Measurements from ENCODE around the gene OR1F1. TPM values are rescaled to one million over a fixed set of nuclear protein-coding genes. Genes with fewer than 3 reads are reported as not detected.
"Not testable (repeated sequence)": the region's sequence is repeated elsewhere in the genome, so short reads cannot be mapped to it uniquely, and the experiment has no call there.

Gene OR1F1
- total RNA-seq, 1 experiment from 2014 or later: not detected

GRCh38 chr16:3165111-3165822, 22.7 kb upstream of the OR1F1 start:
- Mint-ChIP-seq H3K27me3 (ENCODE audit: insufficient read depth, unreplicated experiment) (no peaks in the 10 kb centered on the region), H3K4me3 (ENCODE audit: unreplicated experiment) (peak overlapping the region; percentile 60), H3K36me3 (ENCODE audit: insufficient read depth, unreplicated experiment) (peaks cover 14% of the 10 kb centered on the region), H3K9me3 (ENCODE audit: unreplicated experiment) (no peaks in the 10 kb centered on the region), H3K27ac (ENCODE audit: unreplicated experiment) (no peak overlapping the region), H3K4me1 (ENCODE audit: low read depth, unreplicated experiment) (peaks cover 7% of the 10 kb centered on the region)
- no peak for DNase-seq
- POLR2A ChIA-PET: no interaction called here
- BruUV-seq (replicated peaks): no TSS peak
- no peaks in the 10 kb centered on the region for H3K9me3 ChIP-seq
- H3K27me3 ChIP-seq (replicated peaks; ENCODE audit: control insufficient read depth, insufficient read depth, low read length): no peaks in the 10 kb centered on the region
- TF ChIP-seq CTCF (IDR thresholded peaks at IDR 0.05; ENCODE audit: insufficient read depth in 1 of 2, low read depth in 1 of 2, low read length in 1 of 2, severe bottlenecking in 1 of 2, unreplicated experiment in 1 of 2): no peak
- intact Hi-C loops (cut with micrococcal nuclease; ENCODE audit: unreplicated experiment): loop anchor here (5.0 kb wide), 1 partner anchor 33 kb away; no protein-coding TSS in a partner anchor
- H3K4me3 ChIP-seq (ENCODE audit: low read depth, low read length): no peak overlapping the region
- 0 out of 2 replicates have a peak, but pooled peaks cover 4% of the 10 kb centered on the region for H3K4me1 ChIP-seq
- no peaks in the 10 kb centered on the region for H3K36me3 ChIP-seq (ENCODE audit: control insufficient read depth, insufficient read depth, low read length)
- CTCF ChIA-PET: interaction anchor here (0.6 to 1.2 kb wide), 6 partner anchors 13 to 402 kb away, joined by 3 to 7 read pairs (median 4); no protein-coding TSS in a partner anchor

DNA sequence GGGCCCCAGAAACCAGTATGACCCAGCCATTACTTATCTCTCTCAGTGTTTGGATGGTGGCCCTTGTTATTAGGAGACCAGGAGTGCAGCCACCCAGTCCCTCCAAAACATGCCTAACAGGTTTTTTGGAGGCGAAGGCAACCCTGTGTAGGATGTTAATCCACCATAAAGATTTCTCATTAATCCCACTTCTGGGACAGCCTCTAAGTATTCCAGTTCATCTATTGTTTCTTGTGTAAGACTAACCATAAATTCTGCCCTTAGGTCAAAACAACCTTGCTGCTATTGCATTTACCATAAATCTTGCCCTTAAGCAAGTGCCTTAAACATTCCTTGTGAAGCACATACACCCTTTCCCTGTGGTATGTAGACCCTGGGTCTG, 21.5 kb upstream of the OR1F1 start:
- H3K27me3 ChIP-seq (replicated peaks; ENCODE audit: control insufficient read depth, insufficient read depth, low read length): no peaks in the 10 kb centered on the region
- H3K4me1 ChIP-seq: 0 out of 2 replicates have a peak, but pooled peaks cover 4% of the 10 kb centered on the region
- peaks cover 7% of the 10 kb centered on the region for H3K4me1 Mint-ChIP-seq (ENCODE audit: low read depth, unreplicated experiment)
- H3K27me3 Mint-ChIP-seq (ENCODE audit: insufficient read depth, unreplicated experiment): no peaks in the 10 kb centered on the region
- H3K9me3 ChIP-seq: no peaks in the 10 kb centered on the region
- TF ChIP-seq CTCF (IDR thresholded peaks at IDR 0.05; ENCODE audit: insufficient read depth in 1 of 2, low read depth in 1 of 2, low read length in 1 of 2, severe bottlenecking in 1 of 2, unreplicated experiment in 1 of 2): no peak
- no TSS peak for BruUV-seq (replicated peaks)
- ChIA-PET CTCF (interaction anchor here (1.0 to 1.2 kb wide), 5 partner anchors 14 to 37 kb away, joined by 3 to 7 read pairs (median 4); no protein-coding TSS in a partner anchor), POLR2A (no interaction called here)
- H3K36me3 ChIP-seq (ENCODE audit: control insufficient read depth, insufficient read depth, low read length): no peaks in the 10 kb centered on the region
- no peak overlapping the region for H3K4me3 Mint-ChIP-seq (ENCODE audit: unreplicated experiment)
- no peaks in the 10 kb centered on the region for H3K9me3 Mint-ChIP-seq (ENCODE audit: unreplicated experiment)
- DNase-seq: no peak
- H3K4me3 ChIP-seq (ENCODE audit: low read depth, low read length): no peak overlapping the region
- H3K27ac Mint-ChIP-seq (ENCODE audit: unreplicated experiment): no peak overlapping the region
- peaks cover 14% of the 10 kb centered on the region for H3K36me3 Mint-ChIP-seq (ENCODE audit: insufficient read depth, unreplicated experiment)
- intact Hi-C loops (cut with micrococcal nuclease; ENCODE audit: unreplicated experiment): loop anchor here (1.0 to 5.0 kb wide), 2 partner anchors 14 to 34 kb away; no protein-coding TSS in a partner anchor

GRCh38 chr16:3168729-3169128, 19.3 kb upstream of the OR1F1 start:
- H3K9me3 ChIP-seq; POLR2A ChIA-PET; H3K4me1 ChIP-seq; H3K4me1 Mint-ChIP-seq (ENCODE audit: low read depth, unreplicated experiment); H3K36me3 Mint-ChIP-seq (ENCODE audit: insufficient read depth, unreplicated experiment); H3K27me3 ChIP-seq (replicated peaks; ENCODE audit: control insufficient read depth, insufficient read depth, low read length); H3K27me3 Mint-ChIP-seq (ENCODE audit: insufficient read depth, unreplicated experiment); BruUV-seq (replicated peaks); H3K4me3 Mint-ChIP-seq (ENCODE audit: unreplicated experiment); H3K9me3 Mint-ChIP-seq (ENCODE audit: unreplicated experiment); H3K36me3 ChIP-seq (ENCODE audit: control insufficient read depth, insufficient read depth, low read length); H3K27ac Mint-ChIP-seq (ENCODE audit: unreplicated experiment); DNase-seq; H3K4me3 ChIP-seq (ENCODE audit: low read depth, low read length): not testable (repeated sequence)
- intact Hi-C loops (cut with micrococcal nuclease; ENCODE audit: unreplicated experiment): loop anchor here (5.0 kb wide), 1 partner anchor 36 kb away; no protein-coding TSS in a partner anchor
- CTCF ChIA-PET: interaction anchor here (1.8 kb wide), 1 partner anchor 18 kb away, joined by 8 read pairs; no protein-coding TSS in a partner anchor

Data from Caco-2 (cell line).